Stimulated activated CD4-positive, alpha-beta T cell treated with anti-CD3 and anti-CD28 coated beads, Interleukin-2, amount 100 ng/mL, for 4 hours (primary cell): Measurements from ENCODE around the gene FN3KRP.
"Not testable (repeated sequence)": the region's sequence is repeated elsewhere in the genome, so short reads cannot be mapped to it uniquely, and the experiment has no call there.

Experiments used
- DNase-seq: peaks from one replicate; pipeline ENCODE4 v3.0.0-alpha.2; 2020; ENCODE audit warnings: low read depth

The FN3KRP gene

DNA sequence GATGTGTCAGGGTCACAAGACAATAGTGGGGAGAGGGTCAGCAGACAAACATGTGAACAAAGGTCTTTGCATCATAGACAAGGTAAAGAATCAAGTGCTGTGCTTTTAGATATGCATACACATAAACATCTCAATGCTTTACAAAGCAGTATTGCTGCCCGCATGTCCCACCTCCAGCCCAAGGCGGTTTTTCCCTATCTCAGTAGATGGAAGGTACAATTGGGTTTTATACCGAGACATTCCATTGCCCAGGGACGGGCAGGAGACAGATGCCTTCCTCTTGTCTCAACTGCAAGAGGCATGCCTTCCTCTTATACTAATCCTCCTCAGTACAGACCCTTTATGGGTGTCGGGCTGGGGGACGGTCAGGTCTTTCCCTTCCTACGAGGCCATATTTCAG lies 28.2 kb downstream of the FN3KRP start:
- not testable (repeated sequence) for DNase-seq

DNA sequence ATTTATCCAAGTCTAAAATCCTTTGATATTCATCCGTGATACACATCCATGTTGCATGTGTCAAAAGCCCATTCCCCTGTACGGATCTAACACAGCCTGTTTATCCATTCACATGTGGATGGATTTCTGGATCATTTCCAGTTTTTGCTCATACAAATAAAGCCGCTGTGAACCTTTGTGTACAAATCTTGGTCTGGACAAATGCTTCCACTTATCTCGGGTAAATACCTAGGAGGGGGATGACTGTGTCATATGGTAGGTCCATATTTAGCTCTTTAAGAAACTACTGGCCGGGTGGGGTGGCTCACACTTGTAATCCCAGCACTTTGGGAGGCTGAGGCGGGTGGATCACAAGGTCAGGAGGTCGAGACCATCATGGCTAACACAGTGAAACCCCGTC lies 29.0 kb downstream of the FN3KRP start:
- no peak for DNase-seq

DNA sequence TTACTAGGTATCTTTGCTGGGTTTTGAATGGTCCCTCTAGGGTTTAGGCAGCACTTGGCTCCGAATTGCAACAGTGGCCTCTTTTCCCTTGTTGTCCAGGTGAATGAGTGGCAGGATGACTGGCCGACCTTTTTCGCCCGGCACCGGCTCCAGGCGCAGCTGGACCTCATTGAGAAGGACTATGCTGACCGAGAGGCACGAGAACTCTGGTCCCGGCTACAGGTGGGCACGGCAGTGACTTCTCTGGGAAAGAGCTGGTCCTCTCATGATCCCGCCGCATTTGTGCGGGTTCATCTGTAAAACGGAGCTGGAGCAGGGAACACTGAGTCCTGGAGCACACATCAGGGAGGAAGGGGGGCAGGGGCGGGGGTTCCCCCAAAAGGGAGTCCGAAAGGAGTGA lies 32.2 kb downstream of the FN3KRP start:
- DNase-seq, result no peak

DNA sequence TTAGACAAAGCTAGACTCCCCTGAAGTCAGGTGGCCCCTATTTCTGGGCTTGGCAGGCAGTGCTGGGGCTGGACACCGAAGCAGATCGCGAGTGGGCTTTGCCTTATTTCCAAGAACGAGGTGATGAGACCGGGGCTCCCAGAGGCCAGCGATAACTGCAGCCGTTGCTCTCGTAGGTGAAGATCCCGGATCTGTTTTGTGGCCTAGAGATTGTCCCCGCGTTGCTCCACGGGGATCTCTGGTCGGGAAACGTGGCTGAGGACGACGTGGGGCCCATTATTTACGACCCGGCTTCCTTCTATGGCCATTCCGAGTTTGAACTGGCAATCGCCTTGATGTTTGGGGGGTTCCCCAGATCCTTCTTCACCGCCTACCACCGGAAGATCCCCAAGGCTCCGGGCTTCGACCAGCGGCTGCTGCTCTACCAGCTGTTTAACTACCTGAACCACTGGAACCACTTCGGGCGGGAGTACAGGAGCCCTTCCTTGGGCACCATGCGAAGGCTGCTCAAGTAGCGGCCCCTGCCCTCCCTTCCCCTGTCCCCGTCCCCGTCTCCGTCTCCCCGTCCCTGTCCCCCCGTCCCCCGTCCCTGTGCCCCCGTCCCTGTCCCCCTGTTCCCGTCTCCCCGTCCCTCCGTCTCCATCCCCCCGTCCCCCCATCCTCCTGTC lies 33.9 kb downstream of the FN3KRP start:
- no peak for DNase-seq

DNA sequence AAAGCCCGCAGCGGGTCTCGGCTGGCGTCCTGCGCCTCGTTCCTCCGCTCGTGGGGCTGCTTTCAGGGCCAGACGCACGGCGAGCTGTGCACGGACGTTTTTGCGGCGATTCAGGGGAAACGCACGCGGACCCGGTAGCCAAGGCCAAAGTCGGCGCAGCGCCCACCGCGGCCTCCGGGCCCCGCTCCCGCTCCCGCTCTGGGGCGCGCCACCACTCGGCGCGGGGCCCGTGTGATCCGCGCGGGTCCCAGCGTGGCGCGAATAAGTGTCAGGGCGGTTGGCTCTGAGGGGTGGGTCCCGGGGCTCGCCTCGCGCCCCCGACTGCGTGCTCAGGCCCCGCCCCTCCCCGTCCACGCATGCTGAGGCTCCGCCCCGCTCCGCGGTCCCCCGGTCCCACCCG lies 34.7 kb downstream of the FN3KRP start:
- DNase-seq, result no peak

DNA sequence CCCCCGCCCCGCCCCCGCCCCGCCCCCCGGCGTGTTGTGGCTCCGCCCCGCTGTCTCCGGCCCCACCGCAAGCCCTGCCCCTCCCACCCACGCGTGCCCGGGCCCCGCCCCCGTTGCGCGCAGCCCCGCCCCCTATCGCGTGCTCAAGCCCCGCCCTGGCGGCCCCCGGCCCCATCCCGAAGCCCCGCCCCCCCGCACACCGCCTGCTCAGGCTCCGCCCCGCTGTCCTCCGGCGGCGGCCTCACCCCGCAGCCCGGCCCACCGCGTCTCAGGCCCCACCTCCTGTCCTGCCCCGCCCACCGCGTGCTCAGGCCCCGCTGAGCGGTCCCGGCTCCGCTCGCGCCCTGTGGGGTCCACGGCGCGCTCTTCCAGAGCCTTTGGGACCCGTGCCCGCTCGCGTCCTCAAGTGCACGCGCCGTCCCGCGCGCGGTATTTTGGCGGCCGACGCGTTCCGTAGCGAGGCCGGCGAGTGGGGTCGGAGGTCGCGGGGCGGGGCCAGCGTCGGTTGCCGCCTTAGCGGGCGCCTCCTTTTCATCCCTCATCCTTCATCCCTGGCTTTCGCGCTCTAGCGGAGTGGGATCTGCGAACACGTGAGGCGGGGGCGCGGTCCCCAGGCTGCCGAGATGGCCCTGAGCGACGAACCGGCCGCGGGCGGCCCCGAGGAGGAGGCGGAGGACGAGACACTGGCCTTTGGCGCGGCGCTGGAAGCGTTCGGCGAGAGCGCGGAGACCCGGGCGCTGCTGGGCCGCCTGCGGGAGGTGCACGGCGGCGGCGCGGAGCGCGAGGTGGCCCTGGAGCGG lies 35.3 kb downstream of the FN3KRP start, which contains the start of gene TBCD:
Gene TBCD (plus strand): TSS at position 495 of the 800 bp plus-strand sequence. CDS start 129 bp downstream, at position 624.
- peak; percentile 76 for DNase-seq

DNA sequence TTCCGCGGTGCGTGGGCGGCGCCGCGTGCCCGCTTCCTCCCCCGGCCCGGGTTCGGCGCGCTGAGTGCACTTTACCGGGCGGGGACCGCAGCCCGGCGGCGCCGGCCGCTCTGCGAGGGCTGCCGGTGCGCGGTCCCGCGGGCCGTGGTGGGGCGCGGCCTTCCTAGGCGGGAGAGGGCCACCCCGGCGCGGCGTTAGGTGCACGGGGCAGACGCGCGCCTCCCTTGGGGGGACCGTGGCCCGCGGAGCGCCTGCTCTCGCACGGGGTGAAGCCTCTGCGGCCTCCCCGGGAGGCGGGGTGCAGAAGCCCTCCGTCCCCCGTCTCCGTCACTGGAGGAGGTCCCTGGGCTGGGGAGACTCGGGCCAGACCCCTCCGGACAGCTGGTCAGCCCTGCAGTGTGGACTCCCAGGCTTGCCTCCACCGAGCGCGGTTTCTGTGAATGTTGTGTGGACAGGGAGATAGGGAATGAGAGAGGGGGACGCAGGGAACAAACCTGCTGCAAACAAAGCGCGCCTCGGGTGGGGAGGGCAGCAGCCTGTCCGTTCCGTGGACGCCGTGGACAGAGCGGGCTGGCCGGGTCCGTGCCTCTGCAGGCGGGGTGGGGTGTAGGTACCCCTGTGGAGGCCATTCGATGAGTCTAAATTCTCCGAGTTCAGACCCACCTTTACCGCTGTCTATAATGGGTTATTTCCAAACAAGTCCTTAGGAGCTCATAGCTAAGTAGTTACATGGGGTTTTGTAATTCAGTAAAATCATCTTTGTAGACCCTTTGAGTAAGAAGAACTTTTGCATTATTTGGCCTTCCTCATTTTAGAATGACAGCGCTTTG lies 36.1 kb downstream of the FN3KRP start:
- DNase-seq, result no peak

DNA sequence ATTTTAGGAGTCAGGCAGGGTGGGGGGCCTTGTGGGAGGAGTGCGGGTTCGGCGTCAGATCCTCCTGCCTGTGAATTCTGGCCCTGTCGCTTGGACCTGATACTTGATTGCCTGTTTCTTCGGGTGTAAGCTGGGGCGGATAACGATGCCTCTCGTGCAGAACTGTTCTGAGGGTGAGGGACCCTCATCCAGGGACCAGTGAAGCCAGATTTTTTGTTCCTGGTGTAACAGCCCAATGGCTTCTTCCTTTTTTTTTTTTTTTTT lies 36.6 kb downstream of the FN3KRP start:
- DNase-seq, result no peak

DNA sequence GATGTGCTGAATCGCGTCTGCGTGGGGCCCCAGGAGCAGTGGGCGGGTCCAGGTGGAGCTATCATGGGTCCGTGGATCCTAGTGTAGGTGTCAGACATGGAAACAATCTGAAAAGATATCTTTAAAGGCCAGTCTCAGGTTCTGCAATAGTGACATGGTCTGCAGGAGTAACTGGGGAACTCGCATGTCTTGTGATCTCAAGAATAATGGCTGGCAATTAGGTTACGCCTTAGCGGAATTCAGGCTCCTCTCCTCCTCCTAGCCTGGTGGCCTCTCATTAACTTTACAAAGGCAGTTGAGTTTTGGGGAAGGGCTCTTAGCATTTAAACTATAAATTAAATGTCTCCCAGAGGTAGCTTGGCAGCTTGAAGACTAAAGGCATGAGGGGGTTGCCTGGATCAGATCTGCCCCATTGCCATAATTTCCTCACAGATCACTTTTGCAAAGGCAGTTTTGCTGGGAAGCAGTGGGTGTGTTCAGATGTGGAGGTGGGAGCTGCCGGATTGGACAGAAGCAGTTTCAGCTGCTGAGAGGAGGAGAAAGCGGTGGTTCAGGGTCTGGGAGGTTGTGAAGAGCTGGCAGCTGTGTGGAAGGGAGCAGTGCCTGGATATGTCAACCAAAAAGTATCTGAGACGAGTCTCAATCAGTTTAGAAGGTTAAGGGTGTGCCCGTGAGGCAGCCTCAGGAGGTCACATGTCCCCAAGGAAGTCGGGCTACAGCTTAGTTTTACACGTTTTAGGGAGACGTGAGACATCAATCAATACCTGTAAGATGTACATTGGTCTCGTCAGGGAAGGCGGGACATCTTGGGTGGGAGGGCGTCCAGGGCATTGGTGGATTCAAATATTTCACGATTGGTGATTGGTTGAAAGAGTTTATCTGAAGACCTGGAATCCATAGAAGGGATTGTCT lies 38.0 kb downstream of the FN3KRP start:
- DNase-seq, result no peak

DNA sequence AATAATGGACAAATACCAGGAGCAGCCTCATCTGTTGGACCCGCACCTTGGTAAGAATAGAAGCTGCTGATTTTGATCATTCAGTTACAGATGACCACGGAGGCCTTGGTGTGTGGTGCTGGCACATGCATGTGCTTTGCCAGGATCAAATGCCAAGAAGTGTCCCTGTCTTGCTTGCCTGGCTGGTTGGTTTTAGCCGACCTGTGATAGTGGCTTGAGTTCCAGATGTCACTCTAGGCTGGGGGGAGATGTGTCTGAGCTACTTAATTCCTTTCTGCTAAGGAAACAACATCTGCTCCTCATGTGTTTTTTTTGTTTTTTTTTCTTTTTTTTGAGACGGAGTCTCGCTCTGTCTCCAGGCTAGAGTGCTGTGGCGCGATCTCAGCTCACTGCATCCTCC lies 39.7 kb downstream of the FN3KRP start:
- no peak for DNase-seq

DNA sequence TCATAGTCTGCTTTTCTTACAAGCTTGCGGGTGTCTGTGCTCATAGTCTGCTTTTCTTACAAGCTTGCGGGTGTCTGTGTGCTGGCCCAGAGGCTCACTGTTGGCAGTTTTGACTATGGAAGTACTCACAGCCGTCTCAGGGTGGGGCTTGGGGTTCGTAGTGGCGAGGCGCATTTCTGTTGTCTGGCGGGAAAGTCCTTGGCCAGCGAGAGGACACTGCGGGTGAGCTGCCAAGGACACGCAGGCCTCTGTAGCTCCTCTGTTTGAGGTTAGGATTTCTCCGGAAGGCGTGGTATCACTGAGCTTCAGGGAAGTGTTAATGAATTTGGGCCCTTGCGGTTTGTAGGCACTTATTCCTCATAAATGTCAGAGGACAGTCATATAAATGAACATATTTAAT lies 48.9 kb downstream of the FN3KRP start:
- no peak for DNase-seq

DNA sequence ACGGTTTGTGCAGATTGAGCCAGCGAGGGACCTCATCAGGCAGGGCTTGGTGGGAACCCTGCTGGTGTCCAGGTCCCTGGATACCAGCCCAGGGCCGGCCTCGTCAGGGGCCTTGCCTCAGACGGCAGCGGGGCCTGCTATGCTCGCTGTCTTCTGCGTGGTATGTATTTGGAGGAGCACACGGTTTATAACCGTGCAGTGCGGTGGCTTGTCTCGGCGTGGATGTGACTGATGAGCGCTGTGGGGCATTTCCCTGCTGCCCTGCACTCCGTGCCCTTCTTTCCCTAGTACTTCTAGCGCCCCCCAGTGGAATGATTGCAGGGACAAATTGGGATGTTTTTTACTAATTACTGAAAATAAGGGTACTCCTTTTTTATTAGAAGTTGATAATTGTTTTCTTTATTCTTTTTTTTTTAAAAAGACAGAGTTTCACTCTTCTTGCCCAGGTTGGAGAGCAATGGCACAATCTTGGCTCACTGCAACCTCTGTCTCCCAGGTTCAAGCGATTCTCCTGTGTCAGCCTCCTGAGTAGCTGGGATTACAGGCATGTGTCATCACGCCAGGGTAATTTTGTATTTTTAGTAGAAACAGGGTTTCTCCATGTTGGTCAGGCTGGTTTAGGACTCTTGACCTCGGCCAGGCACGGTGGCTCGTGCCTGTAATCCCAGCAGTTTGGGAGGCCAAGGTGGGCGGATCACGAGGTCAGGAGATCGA lies 50.7 kb downstream of the FN3KRP start:
- DNase-seq, result peak; percentile 24

DNA sequence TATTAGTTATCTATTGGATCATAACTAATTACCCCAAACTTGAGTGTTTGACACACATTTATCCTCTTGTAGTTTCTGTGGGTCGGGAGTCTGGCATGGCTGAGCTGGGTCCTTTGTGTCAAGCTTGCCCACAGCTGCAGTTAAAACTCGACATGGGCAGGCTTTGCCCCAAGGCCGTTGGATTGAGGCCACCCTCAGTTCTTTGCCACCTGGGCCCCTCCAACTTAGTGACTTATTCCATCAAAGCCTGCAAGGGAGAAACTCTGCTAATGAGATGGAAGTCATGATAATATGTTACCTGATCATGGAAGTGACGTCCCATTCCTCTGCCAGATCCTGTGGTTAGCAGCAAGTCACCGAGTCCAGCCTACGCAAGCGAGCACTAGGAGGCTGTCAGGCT lies 52.5 kb downstream of the FN3KRP start:
- no peak for DNase-seq

DNA sequence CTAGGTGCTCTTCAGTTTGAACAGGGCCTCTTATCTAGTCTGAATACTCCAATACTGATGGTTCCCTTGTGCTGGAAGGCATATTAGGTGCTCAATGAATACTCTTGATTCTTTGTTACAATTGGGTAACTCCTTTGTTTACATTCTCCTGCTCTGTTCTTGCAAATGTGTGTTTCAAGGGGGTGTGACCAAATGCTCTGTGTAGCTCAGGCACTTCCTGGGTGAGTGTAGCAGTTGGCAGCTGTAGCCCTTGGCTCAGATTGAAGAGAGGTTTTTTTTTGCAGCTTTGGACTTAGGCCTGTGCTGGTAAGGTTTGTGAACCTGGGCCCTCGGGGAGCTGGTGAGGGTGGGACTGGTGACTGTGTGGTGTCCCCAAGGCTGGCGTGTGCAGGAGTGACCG lies 55.5 kb downstream of the FN3KRP start:
- no peak for DNase-seq

DNA sequence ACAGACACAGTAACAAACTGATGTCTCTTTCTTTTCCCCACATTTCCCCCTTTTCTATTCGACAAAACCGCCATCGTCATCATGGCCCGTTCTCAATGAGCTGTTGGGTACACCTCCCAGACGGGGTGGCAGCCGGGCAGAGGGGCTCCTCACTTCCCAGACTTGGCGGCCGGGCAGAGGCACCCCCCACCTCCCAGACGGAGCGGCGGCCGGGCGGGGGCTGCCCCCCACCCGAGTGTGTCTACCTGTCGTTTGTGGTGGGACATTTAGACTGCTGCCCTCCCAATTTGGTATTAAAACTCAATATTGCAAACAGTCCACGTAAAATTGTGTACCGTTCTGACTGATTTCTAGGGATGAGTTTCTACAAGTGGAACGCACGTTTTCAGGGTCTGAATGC lies 58.0 kb downstream of the FN3KRP start:
- DNase-seq, result not testable (repeated sequence)

DNA sequence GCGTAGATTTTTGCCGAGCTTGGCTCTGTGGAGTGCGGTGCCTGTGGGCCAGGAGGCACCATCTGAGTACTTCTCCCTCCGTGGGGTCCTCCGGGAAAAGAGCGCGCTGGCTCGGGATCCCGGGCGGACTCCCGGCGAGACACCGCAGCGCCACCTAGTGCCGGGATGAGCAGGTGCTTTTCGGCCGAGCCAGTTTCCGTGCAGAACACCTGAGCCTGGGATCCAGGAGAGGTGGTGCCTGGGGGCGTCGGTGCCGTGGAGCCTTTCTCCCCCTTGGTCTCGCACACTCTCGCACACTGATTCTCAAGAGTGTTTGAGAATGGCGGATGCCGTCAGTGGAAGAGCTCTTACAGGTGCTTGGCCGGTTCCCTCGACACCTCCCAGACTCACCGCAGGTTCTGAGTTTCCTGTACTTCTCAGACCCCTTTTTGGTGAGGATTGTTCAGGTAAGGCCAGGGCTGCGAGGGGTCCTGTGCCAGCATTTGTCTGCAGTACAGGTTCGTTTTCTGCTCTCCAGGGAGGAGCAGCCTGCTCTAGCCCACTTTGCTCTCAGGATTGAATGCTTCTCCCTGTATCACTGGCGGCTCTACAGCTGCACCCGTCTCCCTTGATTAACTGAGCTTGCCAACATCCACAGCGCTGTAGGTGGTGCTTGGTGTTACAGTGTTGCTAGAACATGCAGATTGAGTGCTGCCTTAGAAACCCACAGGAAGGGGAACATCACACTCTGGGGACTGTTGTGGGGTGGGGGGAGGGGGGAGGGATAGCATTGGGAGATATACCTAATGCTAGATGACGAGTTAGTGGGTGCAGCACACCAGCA lies 58.7 kb downstream of the FN3KRP start:
- DNase-seq, result no peak

DNA sequence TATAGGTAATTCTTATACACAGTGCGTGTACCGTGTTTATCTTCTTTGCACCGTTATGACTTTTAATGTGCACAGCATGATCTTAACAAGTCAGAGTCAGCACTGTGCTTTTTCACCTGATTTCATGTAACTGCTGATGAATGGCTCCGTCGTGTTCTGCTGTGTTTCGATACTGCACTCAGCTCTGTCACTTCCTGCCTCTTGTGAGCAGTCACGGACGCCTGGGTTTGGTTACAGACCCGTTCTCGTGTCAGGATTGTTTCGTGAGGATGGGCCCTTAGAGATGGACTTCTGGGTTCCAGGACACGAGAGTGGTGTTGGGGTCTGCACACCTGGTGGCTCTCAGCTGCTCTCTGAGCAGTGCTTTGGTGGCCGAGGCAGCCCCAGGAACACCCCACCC lies 59.9 kb downstream of the FN3KRP start:
- no peak for DNase-seq
